H1 (cell line): ENCODE data around the gene AANAT. TPM values are rescaled to one million over a fixed set of nuclear protein-coding genes. Genes with fewer than 3 reads are reported as not detected.
A peak's percentile ranks its signal among the peaks of the same experiment; 100 is the strongest.

ENCODE experiments used
- CTCF ChIA-PET: fragments of 300-600 bp; sonication (Branson Sonifier 250); formaldehyde crosslinking; loops from one replicate; lab custom pipeline; 2021; ENCODE audit not compliant: partially characterized antibody; lab: Charles Lee
- POLR2A ChIA-PET: fragments of 300-600 bp; sonication (Branson Sonifier 250); formaldehyde crosslinking; loops from one replicate; lab custom pipeline; 2021; ENCODE audit warnings: inconsistent platforms; ENCODE audit not compliant: partially characterized antibody; lab: Charles Lee
- DNase-seq, 2 experiments: peaks; one replicate each; pipeline versions ENCODE4 v3.0.0 to v3.0.0-alpha.2; 2010 to 2022; ENCODE audit warnings: low spot score in 2 of 2, low read depth in 1 of 2, mixed read lengths in 1 of 2
- FAIRE-seq: peaks from 2 replicates; lab custom pipeline; 2011; peaks lifted over from hg19 to GRCh38; lab: Jason Lieb, UNC
- H2AFZ ChIP-seq: 2 replicates; pipeline ENCODE4 v1.8.1; 2012; ENCODE audit warnings: low read length, inconsistent platforms
- H2AK5ac ChIP-seq: 2 replicates; pipeline ENCODE4 v1.6.1; 2013; ENCODE audit warnings: low read depth, low read length
- H2BK120ac ChIP-seq: replicated peaks from 2 replicates; pipeline ENCODE3; 2013; ENCODE audit warnings: low read depth, low read length, inconsistent platforms
- H2BK12ac ChIP-seq: 2 replicates; pipeline ENCODE4 v1.6.1; 2013; ENCODE audit warnings: low read depth, low read length
- H2BK15ac ChIP-seq: 2 replicates; pipeline ENCODE4 v1.6.1; 2013; ENCODE audit warnings: low read length
- H2BK20ac ChIP-seq: 2 replicates; pipeline ENCODE4 v1.6.1; 2013; ENCODE audit warnings: low read length
- H2BK5ac ChIP-seq: 2 replicates; pipeline ENCODE4 v1.6.1; 2013; ENCODE audit warnings: low read depth, low read length
- H3K14ac ChIP-seq: 2 replicates; pipeline ENCODE4 v1.6.1; 2013; ENCODE audit warnings: inconsistent platforms; ENCODE audit not compliant: insufficient read length
- H3K18ac ChIP-seq: 2 replicates; pipeline ENCODE4 v1.6.1; 2013; ENCODE audit warnings: low read length; ENCODE audit errors: extremely low read depth
- H3K23ac ChIP-seq: 2 replicates; pipeline ENCODE4 v1.6.1; 2013; ENCODE audit warnings: inconsistent platforms; ENCODE audit not compliant: insufficient read length
- H3K23me2 ChIP-seq: 2 replicates; pipeline ENCODE4 v1.6.1; 2013; ENCODE audit warnings: low read depth, low read length
- H3K27ac ChIP-seq: 2 replicates; pipeline ENCODE4 v1.6.1; 2011; ENCODE audit warnings: low read depth, low read length, inconsistent platforms
- H3K27me3 ChIP-seq, 4 experiments: replicated peaks in 1 of 4; 1 replicate in 1 of 4; 2 replicates in 3 of 4; pipeline versions ENCODE4 v1.6.1 to v1.8.1; 2011 to 2013; ENCODE audit warnings: low read length in 3 of 4, mild to moderate bottlenecking in 3 of 4, inconsistent platforms in 2 of 4, mixed read lengths in 2 of 4, moderate library complexity in 1 of 4; ENCODE audit not compliant: control insufficient read depth in 3 of 4, insufficient read depth in 3 of 4; ENCODE audit errors: extremely low read depth in 1 of 4
- H3K36me3 ChIP-seq, 4 experiments: 2 replicates each; pipeline versions ENCODE4 v1.6.1 to v1.8.1; 2011 to 2013; ENCODE audit warnings: mild to moderate bottlenecking in 4 of 4, low read length in 3 of 4, moderate library complexity in 2 of 4, control low read depth in 1 of 4, inconsistent platforms in 1 of 4; ENCODE audit not compliant: insufficient read depth in 4 of 4, control insufficient read depth in 2 of 4
- H3K4ac ChIP-seq: replicated peaks from 2 replicates; pipeline ENCODE3; 2013; ENCODE audit warnings: low read length, low read depth, mixed read lengths, inconsistent platforms; ENCODE audit not compliant: insufficient read length
- H3K4me1 ChIP-seq, 4 experiments: replicated peaks in 1 of 4; 1 replicate in 1 of 4; 2 replicates in 3 of 4; pipeline versions ENCODE4 v1.6.1 to v1.8.1; 2011 to 2013; ENCODE audit warnings: low read length in 3 of 4, inconsistent platforms in 2 of 4, mixed read lengths in 1 of 4; ENCODE audit not compliant: insufficient read depth in 4 of 4, control insufficient read depth in 3 of 4
- H3K4me2 ChIP-seq, 2 experiments: 2 replicates each; pipeline versions ENCODE4 v1.6.1 to v1.8.1; 2011 to 2013; ENCODE audit warnings: low read depth in 2 of 2, low read length in 2 of 2, control low read depth in 1 of 2, inconsistent platforms in 1 of 2, mild to moderate bottlenecking in 1 of 2; ENCODE audit not compliant: insufficient read depth in 1 of 2
- H3K4me3 ChIP-seq, 4 experiments: fragments of 200-600, 300-600 bp in 1 of 4; sonication (generic), shearing (Covaris generic), sonication (Bioruptor Twin) in 1 of 4; 2 replicates each; pipeline versions ENCODE4 v1.5.1 to v1.8.1; 2011 to 2016; ENCODE audit warnings: low read length in 4 of 4, low read depth in 3 of 4, control low read depth in 2 of 4, inconsistent platforms in 2 of 4, mild to moderate bottlenecking in 2 of 4, mixed read lengths in 1 of 4, moderate library complexity in 1 of 4; ENCODE audit not compliant: insufficient read depth in 2 of 4; ENCODE audit errors: extremely low read depth in 1 of 4
- H3K56ac ChIP-seq: replicated peaks from 2 replicates; pipeline ENCODE3; 2013; ENCODE audit warnings: low read depth, mild to moderate bottlenecking, mixed read lengths, low read length, inconsistent platforms; ENCODE audit not compliant: insufficient read length
- H3K79me1 ChIP-seq: 2 replicates; pipeline ENCODE4 v1.6.1; 2013; ENCODE audit warnings: low read depth, low read length, control low read depth
- H3K79me2 ChIP-seq, 2 experiments: 2 replicates each; pipeline versions ENCODE4 v1.6.1 to v1.8.1; 2012 to 2013; ENCODE audit warnings: low read length in 2 of 2, mild to moderate bottlenecking in 2 of 2, inconsistent platforms in 1 of 2; ENCODE audit not compliant: insufficient read depth in 2 of 2, control insufficient read depth in 1 of 2
- H3K9ac ChIP-seq, 4 experiments: replicated peaks in 1 of 4; 1 replicate in 1 of 4; 2 replicates in 3 of 4; pipeline versions ENCODE4 v1.6.1 to v1.8.1; 2011 to 2013; ENCODE audit warnings: low read depth in 3 of 4, low read length in 3 of 4, control low read depth in 2 of 4, mild to moderate bottlenecking in 2 of 4, moderate library complexity in 2 of 4, inconsistent platforms in 1 of 4; ENCODE audit errors: extremely low read depth in 1 of 4
- H3K9me3 ChIP-seq, 2 experiments: 2 replicates each; pipeline versions ENCODE4 v1.6.1 to v1.8.1; 2012 to 2013; ENCODE audit warnings: mild to moderate bottlenecking in 2 of 2, moderate library complexity in 2 of 2, control low read depth in 1 of 2, inconsistent platforms in 1 of 2, low read depth in 1 of 2, low read length in 1 of 2, mixed read lengths in 1 of 2; ENCODE audit not compliant: insufficient read depth in 2 of 2
- H4K20me1 ChIP-seq, 2 experiments: replicated peaks in 1 of 2; 2 replicates each; pipeline versions ENCODE3 to v1.8.1; 2011 to 2013; ENCODE audit warnings: inconsistent platforms in 2 of 2, low read length in 2 of 2, mild to moderate bottlenecking in 1 of 2; ENCODE audit not compliant: insufficient read depth in 2 of 2, control insufficient read depth in 1 of 2
- H4K5ac ChIP-seq: 2 replicates; pipeline ENCODE4 v1.6.1; 2013; ENCODE audit warnings: low read length, low read depth, mixed read lengths, inconsistent platforms; ENCODE audit not compliant: insufficient read length
- H4K8ac ChIP-seq: 2 replicates; pipeline ENCODE4 v1.8.0; 2013; ENCODE audit warnings: mild to moderate bottlenecking, moderate library complexity, low read length, inconsistent platforms; ENCODE audit not compliant: insufficient read depth; ENCODE audit errors: extremely low read depth
- H4K91ac ChIP-seq: replicated peaks from 2 replicates; pipeline ENCODE3; 2013; ENCODE audit warnings: low read length, mixed read lengths, inconsistent platforms; ENCODE audit not compliant: insufficient read length
- CEBPB ChIP-seq: IDR thresholded peaks from 2 replicates; pipeline ENCODE4 v1.6.1; 2012; ENCODE audit warnings: low read depth, low read length
- EGR1 ChIP-seq: IDR thresholded peaks from 2 replicates; pipeline ENCODE4 v1.6.1; 2011; ENCODE audit warnings: low read depth, low read length, borderline replicate concordance
- HDAC6 ChIP-seq: IDR thresholded peaks from one replicate; pipeline ENCODE4 v1.7.1; 2012; ENCODE audit warnings: low read depth, mild to moderate bottlenecking, inconsistent platforms, low read length, moderate library complexity
- NRF1 ChIP-seq: IDR thresholded peaks from 2 replicates; pipeline ENCODE4 v1.6.1; 2011; ENCODE audit warnings: mild to moderate bottlenecking, low read depth, low read length, improper control_type of control experiment
- POU5F1 ChIP-seq: IDR thresholded peaks from 2 replicates; pipeline ENCODE4 v1.6.1; 2011; ENCODE audit warnings: low read depth, mild to moderate bottlenecking, low read length, moderate library complexity
- TBP ChIP-seq: IDR thresholded peaks from 2 replicates; pipeline ENCODE4 v1.6.1; 2011; ENCODE audit warnings: low read depth, low read length, improper control_type of control experiment
- WGBS, 2 experiments: shearing (Covaris generic) in 1 of 2; methylation state at CpG; one replicate each; pipeline versions ENCODE4 v1.1.6 to v1.1.7; 2013 to 2015; ENCODE audit warnings: low lambda C conversion rate in 2 of 2, mixed read lengths in 2 of 2, inconsistent platforms in 1 of 2, low coverage in 1 of 2, missing lambda C conversion rate in 1 of 2; ENCODE audit not compliant: insufficient replicate concordance in 2 of 2, insufficient coverage in 1 of 2, insufficient read length in 1 of 2; ENCODE audit errors: extremely low coverage in 1 of 2, missing lambda C conversion rate in 1 of 2; 5-methylcytosine and 5-hydroxymethylcytosine counted together
- polyA plus RNA-seq, 7 experiments: library from polyadenylated mRNA; depleted of rRNA in 3 of 7; stranded (reverse) in 5 of 7; unstranded in 2 of 7; fragments of >200 nt in 5 of 7; fragments of 200-250 nt in 2 of 7; gene quantifications; 1 replicate in 5 of 7; 2 replicates in 1 of 7; 4 replicates in 1 of 7; pipeline versions ENCODE4 v1.2.1 to v1.2.3, GENCODE V29; 2011 to 2013; ENCODE audit warnings: missing spikeins in 2 of 7, mixed read lengths in 2 of 7
- total RNA-seq: library from RNA; stranded (reverse); fragmentation: NEBNext Ultra II Directional; extraction: Animal tissue kit (Norgen Biotek cat#: 25700); gene quantifications from 2 replicates; pipeline ENCODE4 v1.2.1, GENCODE V29; 2021
- TF ChIP-seq, protein P1 (sequence below): IDR thresholded peaks from 2 replicates; pipeline ENCODE4 v1.6.1; 2012; ENCODE audit warnings: low read length, inconsistent platforms

AANAT gene
- total and polyA plus RNA-seq, 2 of the 8 experiments (the other 6 are each of a cell fraction or from before 2014, with no cell fraction given), result 0.53 TPM; not detected in 1

DNA sequence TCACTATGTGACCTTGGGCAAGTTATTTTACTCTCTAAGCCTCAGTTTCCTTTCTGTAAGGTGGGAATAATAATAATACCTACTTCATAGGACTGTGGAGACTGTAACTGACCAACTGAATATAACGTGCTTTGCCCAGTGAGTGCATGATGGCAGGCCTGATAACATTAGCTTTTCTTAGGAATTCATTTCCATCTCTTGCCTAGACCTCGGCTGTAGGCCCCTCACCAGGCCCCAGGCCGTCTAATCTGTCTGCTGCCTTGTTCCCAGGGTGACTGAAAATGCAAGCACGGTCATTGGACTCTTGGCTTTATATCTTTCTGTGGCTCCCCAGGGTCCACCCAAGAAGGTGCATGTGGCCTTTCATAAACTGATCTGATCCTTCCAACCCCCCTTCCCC is 7.7 kb upstream of the AANAT start:
- no peaks in the 10 kb centered on the region for H3K36me3 ChIP-seq
- H2AK5ac ChIP-seq, result no peak overlapping the region
- no peaks in the 10 kb centered on the region for H3K79me1 ChIP-seq
- H2AFZ ChIP-seq, result no peak overlapping the region
- POLR2A ChIA-PET, result interaction anchor here (1.9 kb wide), 1 partner anchor 49 kb away, joined by 5 read pairs; no protein-coding TSS in a partner anchor
- CTCF ChIA-PET, result interaction anchor here (0.6 to 15.6 kb wide), 29 partner anchors 10 to 249 kb away, joined by 3 to 446 read pairs (median 7); partner anchors contain the start of gene RHBDF2
- no peak overlapping the region for H3K23ac ChIP-seq
- peak overlapping the region; percentile 43; the same call in 1 of the 2 replicates for H4K8ac ChIP-seq
- H3K56ac ChIP-seq, result no peak overlapping the region
- no peak overlapping the region for H2BK5ac ChIP-seq
- no peak overlapping the region for H2BK20ac ChIP-seq
- no peak overlapping the region for H3K4ac ChIP-seq
- no peaks in the 10 kb centered on the region for H3K9me3 ChIP-seq
- H3K14ac ChIP-seq, result no peak overlapping the region
- 0 out of 2 replicates have a peak overlapping the region, but pooled peaks have one; percentile 49 for H2BK15ac ChIP-seq
- no peak overlapping the region for H3K18ac ChIP-seq
- H4K91ac ChIP-seq, result no peak overlapping the region
- H3K9ac ChIP-seq, result no peak overlapping the region
- FAIRE-seq, result no peak
- H3K4me3 ChIP-seq, result no peak overlapping the region
- H3K4me1 ChIP-seq, result peaks cover 0 to 8% (median 3%) of the 10 kb centered on the region in 4 experiments; a peak in 4 of 7 replicates
- no peak overlapping the region for H3K27ac ChIP-seq
- no peak for DNase-seq
- WGBS, 2 experiments, result 85% methylated on average over 4 of the region's 4 CpGs; no CpG with 5 or more reads in 1 of the 2 experiments
- H3K23me2 ChIP-seq, result no peaks in the 10 kb centered on the region
- H4K5ac ChIP-seq, result no peak overlapping the region
- no peaks in the 10 kb centered on the region for H4K20me1 ChIP-seq
- no peak overlapping the region for H2BK12ac ChIP-seq
- no peak for TF ChIP-seq EGR1
- TF ChIP-seq, protein P1, sequence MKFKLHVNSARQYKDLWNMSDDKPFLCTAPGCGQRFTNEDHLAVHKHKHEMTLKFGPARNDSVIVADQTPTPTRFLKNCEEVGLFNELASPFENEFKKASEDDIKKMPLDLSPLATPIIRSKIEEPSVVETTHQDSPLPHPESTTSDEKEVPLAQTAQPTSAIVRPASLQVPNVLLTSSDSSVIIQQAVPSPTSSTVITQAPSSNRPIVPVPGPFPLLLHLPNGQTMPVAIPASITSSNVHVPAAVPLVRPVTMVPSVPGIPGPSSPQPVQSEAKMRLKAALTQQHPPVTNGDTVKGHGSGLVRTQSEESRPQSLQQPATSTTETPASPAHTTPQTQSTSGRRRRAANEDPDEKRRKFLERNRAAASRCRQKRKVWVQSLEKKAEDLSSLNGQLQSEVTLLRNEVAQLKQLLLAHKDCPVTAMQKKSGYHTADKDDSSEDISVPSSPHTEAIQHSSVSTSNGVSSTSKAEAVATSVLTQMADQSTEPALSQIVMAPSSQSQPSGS, result no peak
- TF ChIP-seq NRF1, result no peak
- no peak for TF ChIP-seq CEBPB
- TF ChIP-seq POU5F1, result no peak
- TF ChIP-seq HDAC6, result no peak
- TF ChIP-seq TBP, result no peak
- no peak overlapping the region for H3K4me2 ChIP-seq
- no peaks in the 10 kb centered on the region for H3K79me2 ChIP-seq
- H3K27me3 ChIP-seq, result no peaks in the 10 kb centered on the region
- H2BK120ac ChIP-seq, result no peak overlapping the region
